Gastroesophageal sphincter (tissue), 3 donors: ENCODE data around the gene BAX.

Source experiments
- CTCF ChIP-seq, 4 experiments: fragments of 200-600 bp in 2 of 4; fragments of 450-650 bp in 2 of 4; sonication (generic) in 1 of 4; IDR thresholded peaks; one replicate each; pipeline ENCODE4 v1.5.1; 2017 to 2019; ENCODE audit warnings: antibody characterized with exemption in 4 of 4, mild to moderate bottlenecking in 2 of 4, moderate library complexity in 2 of 4
- EP300 ChIP-seq: sonication (generic); formaldehyde crosslinking; IDR thresholded peaks from one replicate; pipeline ENCODE4 v1.6.1; 2017; ENCODE audit warnings: antibody characterized with exemption, mild to moderate bottlenecking
- POLR2A ChIP-seq, 2 donors: fragments of 450-650 bp; IDR thresholded peaks; one replicate each; pipeline ENCODE4 v1.6.1; 2017; ENCODE audit warnings: antibody characterized with exemption in 2 of 2, mild to moderate bottlenecking in 2 of 2, moderate library complexity in 1 of 2
- POLR2AphosphoS5 ChIP-seq: sonication (generic); formaldehyde crosslinking; IDR thresholded peaks from one replicate; pipeline ENCODE4 v1.6.1; 2017; ENCODE audit warnings: antibody characterized with exemption

- TF ChIP-seq POLR2AphosphoS5 (no peak), POLR2A (IDR thresholded peaks at IDR 0.05) (no peak), CTCF (IDR thresholded peaks at IDR 0.05) (no peak), EP300 (no peak)
Observed at GRCh38 chr19:48921721-48922500, 32.8 kb upstream of the BAX start.
